ENCODE results near the gene HOXC11.

DNA sequence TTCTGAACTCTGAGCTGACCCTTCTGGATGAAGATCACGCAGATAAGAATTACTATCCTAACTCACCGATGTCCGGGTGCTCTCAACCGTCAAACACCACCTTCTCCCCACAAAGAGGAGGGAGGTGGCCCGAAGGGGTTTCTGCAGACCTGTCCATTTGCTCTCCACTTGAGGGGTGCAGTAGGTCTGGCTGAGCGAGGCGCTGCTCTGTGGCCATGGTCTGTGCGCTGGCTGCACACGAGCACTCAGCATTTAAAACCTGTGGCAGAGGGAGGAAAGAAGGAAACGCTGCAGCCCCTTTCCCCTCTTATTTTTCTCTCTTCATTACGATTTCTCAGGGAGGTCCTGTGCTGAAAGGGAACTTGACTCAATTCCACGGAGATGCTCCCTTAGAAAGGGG is 35.8 kb upstream of the HOXC11 start:
- TF ChIP-seq ZNF274 (IDR thresholded peaks at IDR 0.05; ENCODE audit: low read depth, low read length): no peak
- TF ChIP-seq YY1 (IDR thresholded peaks at IDR 0.05; ENCODE audit: insufficient read depth, insufficient read length): no peak
